Osteoblast (primary cell): Measurements from ENCODE around the gene RIPPLY2. TPM values are rescaled to one million over a fixed set of nuclear protein-coding genes. Genes with fewer than 3 reads are reported as not detected.

ENCODE experiments used
- DNase-seq: peaks from one replicate; pipeline ENCODE4 v3.0.0; 2011; ENCODE audit warnings: low spot score, mixed read lengths; ENCODE audit not compliant: insufficient read length; ENCODE audit errors: missing footprints
- H2AFZ ChIP-seq: 2 replicates; pipeline ENCODE4 v1.6.0; 2011; ENCODE audit warnings: mild to moderate bottlenecking, low read length
- H3K27ac ChIP-seq: 2 replicates; pipeline ENCODE4 v1.5.1; 2011; ENCODE audit warnings: mild to moderate bottlenecking, low read depth, low read length, moderate library complexity
- H3K27me3 ChIP-seq: 2 replicates; pipeline ENCODE4 v1.6.0; 2012; ENCODE audit warnings: mild to moderate bottlenecking, control low read depth, inconsistent platforms, low read length, moderate library complexity; ENCODE audit not compliant: insufficient read depth
- H3K36me3 ChIP-seq: 2 replicates; pipeline ENCODE4 v1.5.1; 2011; ENCODE audit warnings: mild to moderate bottlenecking, low read length, control low read depth, moderate library complexity; ENCODE audit not compliant: insufficient read depth
- H3K4me1 ChIP-seq: 2 replicates; pipeline ENCODE4 v1.5.1; 2011; ENCODE audit warnings: mild to moderate bottlenecking, low read length, control low read depth, moderate library complexity; ENCODE audit not compliant: insufficient read depth
- H3K4me2 ChIP-seq: 2 replicates; pipeline ENCODE4 v1.6.0; 2011; ENCODE audit warnings: mild to moderate bottlenecking, low read length; ENCODE audit not compliant: insufficient read depth
- H3K4me3 ChIP-seq: fragments of 200-600 bp; sonication (generic); 3 replicates; pipeline ENCODE4 v1.5.1; 2012; ENCODE audit warnings: mild to moderate bottlenecking, low read length, inconsistent platforms; ENCODE audit not compliant: insufficient read depth
- H3K79me2 ChIP-seq: 2 replicates; pipeline ENCODE4 v1.6.0; 2012; ENCODE audit warnings: mild to moderate bottlenecking, low read length, control low read depth, inconsistent platforms; ENCODE audit not compliant: insufficient read depth
- H3K9me3 ChIP-seq: 2 replicates; pipeline ENCODE4 v1.5.1; 2011; ENCODE audit warnings: low read depth, low read length, control low read depth
- H4K20me1 ChIP-seq: 2 replicates; pipeline ENCODE4 v1.6.0; 2012; ENCODE audit warnings: mild to moderate bottlenecking, low read length, control low read depth; ENCODE audit not compliant: insufficient read depth
- CTCF ChIP-seq: IDR thresholded peaks from 2 replicates; pipeline ENCODE4 v1.5.1; 2011; ENCODE audit warnings: mild to moderate bottlenecking, low read depth, low read length, moderate library complexity; ENCODE audit errors: extremely low read depth
- total RNA-seq: library from RNA; depleted of rRNA; stranded (reverse); fragments of >200 nt; gene quantifications from 2 replicates; pipeline ENCODE4 v1.2.3, GENCODE V29; 2012

The RIPPLY2 gene
- total RNA-seq, 1 donor, result not detected

- Histone ChIP-seq H3K9me3 (no peaks in the 10 kb centered on the region), H3K4me1 (peaks cover 2% of the 10 kb centered on the region), H3K27ac (no peak overlapping the region), H2AFZ (no peak overlapping the region), H3K79me2 (no peaks in the 10 kb centered on the region), H3K4me2 (no peak overlapping the region), H4K20me1 (no peaks in the 10 kb centered on the region), H3K27me3 (peaks cover 29% of the 10 kb centered on the region), H3K4me3 (no peak overlapping the region), H3K36me3 (no peaks in the 10 kb centered on the region)
- DNase-seq, result no peak
- no peak for TF ChIP-seq CTCF
Observed at GRCh38 chr6:83849610-83850009, 3.5 kb upstream of the RIPPLY2 start.

GRCh38 chr6:83852528-83853177 lies 507 bp upstream of the RIPPLY2 start:
- Histone ChIP-seq H3K9me3 (no peaks in the 10 kb centered on the region), H3K4me3 (peak overlapping the region; percentile 71), H3K4me2 (peak overlapping the region; percentile 82), H3K27me3 (peaks cover 34% of the 10 kb centered on the region), H2AFZ (peak overlapping the region; percentile 85), H3K4me1 (peaks cover 2% of the 10 kb centered on the region), H3K36me3 (no peaks in the 10 kb centered on the region), H3K27ac (no peak overlapping the region), H3K79me2 (no peaks in the 10 kb centered on the region), H4K20me1 (no peaks in the 10 kb centered on the region)
- DNase-seq, result peak; percentile 8
- TF ChIP-seq CTCF, result no peak

GRCh38 chr6:83854001-83854501 lies 891 bp downstream of the RIPPLY2 start:
- peak; percentile 73 for DNase-seq
- no peaks in the 10 kb centered on the region for H3K9me3 ChIP-seq
- H4K20me1 ChIP-seq, result no peaks in the 10 kb centered on the region
- peaks cover 34% of the 10 kb centered on the region for H3K27me3 ChIP-seq
- H3K27ac ChIP-seq, result no peak overlapping the region
- no peaks in the 10 kb centered on the region for H3K79me2 ChIP-seq
- H3K36me3 ChIP-seq, result no peaks in the 10 kb centered on the region
- H3K4me2 ChIP-seq, result peak overlapping the region; percentile 82
- peaks cover 4% of the 10 kb centered on the region for H3K4me1 ChIP-seq
- peak overlapping the region; percentile 85 for H2AFZ ChIP-seq
- H3K4me3 ChIP-seq, result peak overlapping the region; percentile 71
- no peak for TF ChIP-seq CTCF

DNA sequence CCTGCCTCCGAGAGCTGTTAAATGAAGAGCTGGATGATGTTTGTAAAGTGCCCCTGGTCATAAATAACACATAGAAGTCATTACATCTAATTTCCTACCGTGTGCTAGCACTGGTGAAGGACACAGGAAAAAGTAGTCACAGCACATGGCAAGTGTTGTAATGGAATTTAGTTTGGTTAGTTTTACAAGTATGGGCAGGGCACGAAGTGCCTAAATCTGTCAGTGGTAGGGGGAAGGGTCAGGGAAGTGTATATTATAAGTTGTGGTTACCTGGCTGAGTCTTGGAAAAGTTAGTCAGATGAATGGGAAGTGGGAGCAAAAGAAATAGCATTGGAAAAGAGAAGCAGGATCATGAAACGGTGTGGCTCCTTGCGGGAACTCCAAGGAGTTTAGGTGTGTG lies 1.6 kb downstream of the RIPPLY2 start:
- Histone ChIP-seq H3K4me1 (peaks cover 6% of the 10 kb centered on the region), H3K4me2 (no peak overlapping the region), H3K9me3 (no peaks in the 10 kb centered on the region), H3K79me2 (peaks cover 3% of the 10 kb centered on the region), H3K27ac (no peak overlapping the region), H3K4me3 (no peak overlapping the region), H2AFZ (no peak overlapping the region), H3K36me3 (no peaks in the 10 kb centered on the region), H3K27me3 (peaks cover 34% of the 10 kb centered on the region), H4K20me1 (no peaks in the 10 kb centered on the region)
- no peak for DNase-seq
- TF ChIP-seq CTCF, result no peak
